Lower leg skin (tissue), 3 donors: ENCODE measurements around the gene C1QTNF6.

ENCODE experiments used
- POLR2A ChIP-seq, 2 donors: fragments of 450-650 bp; IDR thresholded peaks; one replicate each; pipeline ENCODE4 v1.6.1; 2016 to 2017; ENCODE audit warnings: antibody characterized with exemption in 2 of 2, mild to moderate bottlenecking in 1 of 2, moderate library complexity in 1 of 2
- TF ChIP-seq, protein P1 (sequence below), 3 donors: fragments of 450-650 bp; IDR thresholded peaks; one replicate each; pipeline ENCODE4 v1.5.1; 2016; ENCODE audit warnings: antibody characterized with exemption in 3 of 3, mild to moderate bottlenecking in 3 of 3, moderate library complexity in 2 of 3

DNA sequence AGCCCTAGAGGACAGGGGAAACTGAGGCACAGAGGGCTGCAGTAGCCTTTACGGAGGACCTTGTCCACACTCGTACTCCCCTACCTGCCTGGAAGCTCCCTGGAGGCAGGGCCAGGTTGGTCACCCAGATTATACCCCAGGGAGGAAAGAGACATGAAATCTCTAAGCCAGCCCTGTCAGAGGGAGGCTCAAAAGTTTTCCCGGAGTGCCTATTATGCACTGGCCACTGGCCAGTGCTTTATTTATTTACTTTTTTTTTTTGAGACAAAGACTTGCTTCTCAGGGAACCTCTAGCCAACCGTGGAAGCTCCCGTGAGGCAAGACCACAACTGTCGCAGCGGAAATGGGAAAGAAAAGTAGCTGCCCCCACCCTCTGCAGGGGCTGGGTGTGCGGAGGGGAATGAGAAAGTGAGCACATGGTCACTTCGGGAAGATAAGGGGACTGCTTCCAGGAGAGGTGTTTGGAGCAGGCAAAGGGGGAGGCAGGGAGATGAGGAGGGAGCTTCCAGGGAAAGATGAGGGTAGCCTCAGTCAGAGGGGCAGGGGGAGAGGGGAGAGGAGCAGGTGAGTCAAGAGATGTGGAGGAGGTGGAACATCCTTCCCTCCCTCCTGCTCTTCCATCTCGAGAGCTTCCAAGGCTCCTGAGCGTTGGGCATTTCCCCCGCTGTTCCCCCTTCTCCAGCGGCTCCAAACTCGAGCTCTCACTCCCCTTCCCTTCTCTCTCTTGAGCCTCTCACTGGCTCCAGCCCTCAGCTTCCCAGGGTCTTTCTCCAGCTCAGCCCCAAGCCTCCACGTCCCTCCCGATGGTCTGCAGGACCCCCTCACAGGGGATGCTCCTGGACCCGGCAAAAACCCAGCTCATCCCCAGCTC, 42.6 kb downstream of the C1QTNF6 start:
- TF ChIP-seq, protein P1, sequence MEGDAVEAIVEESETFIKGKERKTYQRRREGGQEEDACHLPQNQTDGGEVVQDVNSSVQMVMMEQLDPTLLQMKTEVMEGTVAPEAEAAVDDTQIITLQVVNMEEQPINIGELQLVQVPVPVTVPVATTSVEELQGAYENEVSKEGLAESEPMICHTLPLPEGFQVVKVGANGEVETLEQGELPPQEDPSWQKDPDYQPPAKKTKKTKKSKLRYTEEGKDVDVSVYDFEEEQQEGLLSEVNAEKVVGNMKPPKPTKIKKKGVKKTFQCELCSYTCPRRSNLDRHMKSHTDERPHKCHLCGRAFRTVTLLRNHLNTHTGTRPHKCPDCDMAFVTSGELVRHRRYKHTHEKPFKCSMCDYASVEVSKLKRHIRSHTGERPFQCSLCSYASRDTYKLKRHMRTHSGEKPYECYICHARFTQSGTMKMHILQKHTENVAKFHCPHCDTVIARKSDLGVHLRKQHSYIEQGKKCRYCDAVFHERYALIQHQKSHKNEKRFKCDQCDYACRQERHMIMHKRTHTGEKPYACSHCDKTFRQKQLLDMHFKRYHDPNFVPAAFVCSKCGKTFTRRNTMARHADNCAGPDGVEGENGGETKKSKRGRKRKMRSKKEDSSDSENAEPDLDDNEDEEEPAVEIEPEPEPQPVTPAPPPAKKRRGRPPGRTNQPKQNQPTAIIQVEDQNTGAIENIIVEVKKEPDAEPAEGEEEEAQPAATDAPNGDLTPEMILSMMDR (IDR thresholded peaks at IDR 0.05), result no peak
- TF ChIP-seq POLR2A (IDR thresholded peaks at IDR 0.05), result no peak
